Naive B cell (primary cell): ENCODE results near the gene COL5A1. TPM values are rescaled to one million over a fixed set of nuclear protein-coding genes. Genes with fewer than 3 reads are reported as not detected.

Source experiments
- ATAC-seq, 2 donors: fragments of 150-1000 bp; cut with Tn5 transposase; 2 replicates each; pipeline ENCODE4 v1.10.0; 2021; ENCODE audit warnings: low read depth in 2 of 2, mild to moderate bottlenecking in 2 of 2, moderate library complexity in 2 of 2
- DNase-seq: peaks from one replicate; pipeline ENCODE4 v3.0.0; 2022
- H3K27ac Mint-ChIP-seq, 6 donors: one replicate each; pipeline ENCODE4 v1.8.0; 2020 to 2022; ENCODE audit warnings: mild to moderate bottlenecking in 6 of 6, mixed read lengths in 6 of 6, moderate library complexity in 5 of 6, inconsistent platforms in 2 of 6
- H3K27me3 Mint-ChIP-seq, 3 donors: one replicate each; pipeline ENCODE4 v1.8.0; 2021 to 2022; ENCODE audit warnings: mixed read lengths in 3 of 3, mild to moderate bottlenecking in 1 of 3
- H3K36me3 Mint-ChIP-seq, 2 donors: one replicate each; pipeline ENCODE4 v1.8.0; 2020 to 2022; ENCODE audit warnings: mixed read lengths in 2 of 2, inconsistent platforms in 1 of 2, mild to moderate bottlenecking in 1 of 2
- H3K4me1 Mint-ChIP-seq, 3 donors: one replicate each; pipeline ENCODE4 v1.8.0; 2020 to 2022; ENCODE audit warnings: mixed read lengths in 3 of 3, inconsistent platforms in 1 of 3, mild to moderate bottlenecking in 1 of 3, moderate library complexity in 1 of 3
- H3K4me3 Mint-ChIP-seq, 8 donors: one replicate each; pipeline ENCODE4 v1.8.0; 2020 to 2022; ENCODE audit warnings: mild to moderate bottlenecking in 8 of 8, mixed read lengths in 8 of 8, moderate library complexity in 8 of 8, inconsistent platforms in 2 of 8
- H3K9me3 Mint-ChIP-seq, 7 donors: one replicate each; pipeline ENCODE4 v1.8.0; 2020 to 2022; ENCODE audit warnings: mixed read lengths in 7 of 7, mild to moderate bottlenecking in 5 of 7, inconsistent platforms in 2 of 7, moderate library complexity in 1 of 7
- polyA plus RNA-seq, 6 donors: library from polyadenylated mRNA; unstranded; fragments of 300-500 nt; fragmentation: Illumina TruSeq; gene quantifications; one replicate each; pipeline ENCODE4 v1.2.3, GENCODE V29; 2021; ENCODE audit warnings: low read depth in 6 of 6

COL5A1 gene
- polyA plus RNA-seq, 6 donors from 2014 or later: not detected

DNA sequence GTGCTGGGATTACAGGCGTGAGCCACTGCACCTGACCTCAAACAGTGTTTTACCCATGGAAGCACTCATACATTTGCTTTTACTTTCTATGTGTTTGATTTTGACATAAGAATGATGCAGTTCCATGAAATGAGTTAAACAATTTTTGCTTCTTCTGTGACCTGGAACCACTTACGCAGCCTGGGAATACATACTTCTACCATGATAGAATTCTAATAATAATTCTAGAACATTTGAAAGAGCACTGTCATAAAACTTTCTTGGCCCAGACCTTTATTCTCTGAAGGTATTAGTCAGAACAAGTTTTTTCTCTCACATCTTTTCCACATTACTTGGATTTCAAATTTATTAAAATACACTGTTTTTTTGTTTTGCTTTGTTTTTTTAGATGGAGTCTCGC, 25.3 kb upstream of the COL5A1 start:
- no peak overlapping the region for H3K4me3 Mint-ChIP-seq
- DNase-seq (no peak), ATAC-seq (no peak)
- H3K9me3 Mint-ChIP-seq: peaks cover 7 to 35% (median 22%) of the 10 kb centered on the region in 7 donors
- peaks cover 8 to 10% (median 9%) of the 10 kb centered on the region in 3 donors for H3K27me3 Mint-ChIP-seq
- peaks cover 9 to 11% of the 10 kb centered on the region in 2 donors for H3K36me3 Mint-ChIP-seq
- H3K27ac Mint-ChIP-seq: peak overlapping the region in 1 of 6 donors; percentile 57
- no peaks in the 10 kb centered on the region for H3K4me1 Mint-ChIP-seq

DNA sequence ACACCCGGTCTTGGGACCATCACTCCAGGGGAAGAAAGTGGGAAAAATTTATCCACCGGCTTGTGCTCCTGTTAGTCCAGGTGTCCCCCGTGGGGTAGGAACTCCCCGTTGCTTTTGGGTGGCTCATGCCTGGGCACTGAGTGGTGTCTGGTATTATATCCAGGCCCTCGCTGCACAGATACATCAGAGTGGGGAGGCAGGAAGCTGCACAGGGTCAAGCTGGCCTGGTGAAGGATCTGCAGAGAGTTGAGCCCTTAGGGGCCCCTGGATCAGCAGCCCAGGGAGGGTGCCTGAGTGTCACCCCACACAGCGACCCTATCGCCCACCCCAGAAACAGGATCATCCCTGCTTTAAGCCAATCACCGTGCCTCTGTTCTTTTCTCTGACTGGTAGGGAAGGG, 24.4 kb upstream of the COL5A1 start:
- Mint-ChIP-seq H3K27ac (no peak overlapping the region), H3K9me3 (peaks cover 2 to 29% (median 17%) of the 10 kb centered on the region in 7 donors), H3K27me3 (peaks cover 9 to 19% (median 16%) of the 10 kb centered on the region in 3 donors), H3K36me3 (peaks cover 4 to 5% of the 10 kb centered on the region in 2 donors), H3K4me3 (no peak overlapping the region), H3K4me1 (no peaks in the 10 kb centered on the region)
- ATAC-seq (no peak), DNase-seq (no peak)

DNA sequence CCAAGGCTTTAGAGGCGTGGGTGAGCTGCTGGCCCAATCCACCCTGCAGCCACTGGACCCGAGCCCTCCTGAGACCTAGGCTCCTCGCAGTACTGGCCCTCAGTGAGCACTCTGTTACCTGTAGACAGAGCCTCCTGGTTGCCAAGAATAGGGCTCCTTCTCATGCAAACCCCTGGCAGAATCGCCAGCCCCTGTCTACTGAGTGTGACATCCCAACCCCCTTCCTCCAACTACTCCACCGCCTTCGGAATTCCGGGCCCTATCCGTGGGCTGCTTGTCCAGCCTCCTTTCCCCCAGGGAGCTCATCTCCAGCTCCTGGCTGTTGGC, 23.8 kb upstream of the COL5A1 start:
- no peaks in the 10 kb centered on the region for H3K4me1 Mint-ChIP-seq
- no peak for ATAC-seq
- H3K27ac Mint-ChIP-seq: no peak overlapping the region
- peaks cover 9 to 25% (median 21%) of the 10 kb centered on the region in 3 donors for H3K27me3 Mint-ChIP-seq
- no peak for DNase-seq
- peaks cover 0 to 24% (median 11%) of the 10 kb centered on the region in 7 donors for H3K9me3 Mint-ChIP-seq
- peaks cover 0 to 2% of the 10 kb centered on the region in 2 donors for H3K36me3 Mint-ChIP-seq
- H3K4me3 Mint-ChIP-seq: peak overlapping the region in 1 of 8 donors; percentile 29

DNA sequence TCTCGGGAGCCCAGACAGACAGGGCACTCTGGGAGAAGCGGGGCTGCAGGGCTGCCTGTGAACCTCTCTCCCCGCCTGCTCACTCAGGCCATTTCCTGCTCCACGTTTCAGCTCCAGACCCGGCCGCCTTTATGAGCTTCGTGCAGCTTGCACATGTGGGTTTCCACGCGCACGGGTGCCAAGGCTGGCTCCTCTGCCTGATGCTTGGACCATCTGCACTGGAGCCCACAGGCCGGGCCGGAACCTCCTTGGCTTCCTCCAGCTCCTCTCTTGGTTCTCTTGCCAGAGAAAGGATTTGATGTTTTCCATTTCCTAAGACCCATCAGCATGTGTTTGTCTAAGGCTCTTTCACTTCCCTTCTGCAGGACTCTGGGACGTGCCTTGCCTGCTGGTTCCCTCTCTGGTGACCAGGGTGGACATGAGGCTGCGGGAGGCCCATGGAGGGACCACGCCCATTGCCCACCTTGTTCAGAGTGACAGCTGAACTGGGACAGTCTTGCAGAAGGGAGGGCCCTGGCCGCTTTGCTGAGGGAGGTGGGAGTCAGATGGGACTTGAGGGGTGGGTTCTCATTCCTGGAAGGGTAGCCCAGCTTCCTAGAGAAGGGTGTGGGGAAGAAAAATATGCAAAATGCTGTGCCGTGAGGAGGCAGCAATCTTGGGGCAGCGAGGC, 23.3 kb upstream of the COL5A1 start:
- H3K27me3 Mint-ChIP-seq: peaks cover 9 to 27% (median 25%) of the 10 kb centered on the region in 3 donors
- no peak overlapping the region for H3K4me3 Mint-ChIP-seq
- no peaks in the 10 kb centered on the region for H3K36me3 Mint-ChIP-seq
- H3K27ac Mint-ChIP-seq: no peak overlapping the region
- ATAC-seq (no peak), DNase-seq (no peak)
- H3K9me3 Mint-ChIP-seq: peaks cover 0 to 21% (median 8%) of the 10 kb centered on the region in 7 donors
- H3K4me1 Mint-ChIP-seq: no peaks in the 10 kb centered on the region

DNA sequence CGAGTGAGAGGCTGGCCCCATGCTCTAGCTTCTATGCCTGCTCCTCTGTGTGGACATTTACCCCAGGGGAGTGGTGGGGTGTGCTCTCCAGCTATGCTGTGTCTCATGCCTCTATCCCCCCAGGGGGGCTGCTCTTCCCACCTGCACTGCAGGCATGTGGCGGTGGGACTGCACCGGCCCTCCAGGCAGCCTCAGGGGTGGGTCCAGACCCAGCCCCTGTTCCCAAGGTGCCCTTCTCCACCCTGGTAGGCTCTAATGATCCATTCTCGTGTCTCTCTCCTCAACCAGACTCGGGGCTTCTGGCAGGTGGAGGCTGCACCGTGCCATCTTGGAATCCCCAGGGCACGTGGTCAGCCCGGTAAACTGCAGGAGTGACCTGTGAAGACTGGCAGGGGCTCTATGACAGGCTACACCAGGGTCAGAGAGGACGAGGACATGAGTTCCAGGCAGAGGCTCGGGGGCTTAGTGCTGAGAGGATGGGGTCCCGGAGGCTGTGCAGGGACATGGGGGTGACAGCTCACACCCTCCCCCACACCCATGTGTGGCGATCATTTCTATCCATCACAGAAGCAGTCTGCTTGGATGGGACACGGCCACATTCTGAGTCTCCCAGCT, 22.7 kb upstream of the COL5A1 start:
- no peak overlapping the region for H3K4me3 Mint-ChIP-seq
- H3K36me3 Mint-ChIP-seq: no peaks in the 10 kb centered on the region
- H3K27me3 Mint-ChIP-seq: peaks cover 7 to 27% (median 25%) of the 10 kb centered on the region in 3 donors
- no peak overlapping the region for H3K27ac Mint-ChIP-seq
- DNase-seq: no peak
- H3K4me1 Mint-ChIP-seq: no peaks in the 10 kb centered on the region
- H3K9me3 Mint-ChIP-seq: peaks cover 0 to 14% (median 4%) of the 10 kb centered on the region in 7 donors
- no peak for ATAC-seq

DNA sequence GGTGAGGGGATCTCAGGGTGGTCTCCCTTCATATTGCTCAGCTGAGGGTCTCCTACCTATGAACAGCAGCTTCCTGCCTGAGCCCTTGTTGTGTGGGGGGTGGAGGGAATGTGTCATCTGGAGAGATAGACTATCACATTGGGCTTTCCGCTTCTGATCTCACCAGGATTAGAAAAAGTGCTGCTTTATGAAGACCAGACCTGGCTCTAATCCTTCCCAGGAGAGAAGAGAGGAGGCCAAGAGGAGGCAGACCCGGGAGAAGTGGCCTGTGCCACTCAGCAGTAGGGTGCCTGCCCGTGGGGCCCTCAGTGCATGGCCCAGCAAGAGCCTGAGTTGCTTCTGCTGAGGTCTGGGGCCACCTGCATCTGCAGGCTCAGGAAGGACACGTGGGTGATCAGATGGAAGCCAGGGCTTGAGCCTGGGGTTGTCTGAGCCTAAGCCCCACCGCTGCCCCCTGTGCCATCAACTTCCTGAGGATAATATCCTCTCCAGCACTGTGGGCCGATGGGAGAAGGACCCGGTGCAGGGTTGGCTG, 22.1 kb upstream of the COL5A1 start:
- ATAC-seq (no peak), DNase-seq (no peak)
- Mint-ChIP-seq H3K9me3 (peaks cover 0 to 9% (median 1%) of the 10 kb centered on the region in 7 donors), H3K27me3 (peaks cover 5 to 27% (median 25%) of the 10 kb centered on the region in 3 donors), H3K36me3 (no peaks in the 10 kb centered on the region), H3K4me1 (no peaks in the 10 kb centered on the region), H3K4me3 (no peak overlapping the region), H3K27ac (no peak overlapping the region)

DNA sequence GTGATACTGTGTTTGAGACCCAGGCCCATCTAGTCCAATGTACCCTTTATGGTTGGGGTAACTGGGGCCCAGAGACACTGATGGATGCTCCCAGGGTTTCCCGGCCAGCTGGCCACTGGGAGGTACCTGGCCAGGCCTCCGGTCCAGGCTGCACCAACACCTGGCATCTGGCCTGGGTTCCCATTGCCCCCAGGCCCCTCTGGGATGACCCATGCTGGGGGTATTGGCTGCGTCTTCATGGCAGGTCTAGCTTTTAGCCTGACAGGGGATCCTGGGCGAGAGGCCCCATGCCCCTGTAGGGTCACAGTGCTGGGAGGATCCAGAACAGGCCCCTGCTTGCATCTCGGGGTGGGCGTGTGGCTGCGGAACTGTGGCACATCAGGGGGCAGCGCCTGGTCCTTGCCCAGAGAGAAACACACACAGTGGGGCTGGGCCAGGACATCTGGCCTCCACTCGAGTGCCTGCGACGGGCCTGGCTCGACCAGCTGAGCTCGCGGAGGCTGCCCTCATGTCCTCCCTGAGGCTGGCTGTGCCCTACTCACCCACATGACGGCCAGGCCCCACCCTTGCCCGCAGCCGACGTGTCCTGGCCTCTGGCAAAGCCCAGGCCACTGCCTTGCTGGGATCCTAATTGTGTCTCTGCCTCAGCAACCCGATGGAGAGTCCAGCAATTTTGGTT, 21.5 kb upstream of the COL5A1 start:
- H3K4me3 Mint-ChIP-seq: no peak overlapping the region
- no peaks in the 10 kb centered on the region for H3K36me3 Mint-ChIP-seq
- no peak for DNase-seq
- peaks cover 5 to 33% (median 25%) of the 10 kb centered on the region in 3 donors for H3K27me3 Mint-ChIP-seq
- no peaks in the 10 kb centered on the region for H3K4me1 Mint-ChIP-seq
- H3K27ac Mint-ChIP-seq: no peak overlapping the region
- ATAC-seq: no peak
- peaks cover 0 to 4% (median 0%) of the 10 kb centered on the region in 7 donors for H3K9me3 Mint-ChIP-seq

DNA sequence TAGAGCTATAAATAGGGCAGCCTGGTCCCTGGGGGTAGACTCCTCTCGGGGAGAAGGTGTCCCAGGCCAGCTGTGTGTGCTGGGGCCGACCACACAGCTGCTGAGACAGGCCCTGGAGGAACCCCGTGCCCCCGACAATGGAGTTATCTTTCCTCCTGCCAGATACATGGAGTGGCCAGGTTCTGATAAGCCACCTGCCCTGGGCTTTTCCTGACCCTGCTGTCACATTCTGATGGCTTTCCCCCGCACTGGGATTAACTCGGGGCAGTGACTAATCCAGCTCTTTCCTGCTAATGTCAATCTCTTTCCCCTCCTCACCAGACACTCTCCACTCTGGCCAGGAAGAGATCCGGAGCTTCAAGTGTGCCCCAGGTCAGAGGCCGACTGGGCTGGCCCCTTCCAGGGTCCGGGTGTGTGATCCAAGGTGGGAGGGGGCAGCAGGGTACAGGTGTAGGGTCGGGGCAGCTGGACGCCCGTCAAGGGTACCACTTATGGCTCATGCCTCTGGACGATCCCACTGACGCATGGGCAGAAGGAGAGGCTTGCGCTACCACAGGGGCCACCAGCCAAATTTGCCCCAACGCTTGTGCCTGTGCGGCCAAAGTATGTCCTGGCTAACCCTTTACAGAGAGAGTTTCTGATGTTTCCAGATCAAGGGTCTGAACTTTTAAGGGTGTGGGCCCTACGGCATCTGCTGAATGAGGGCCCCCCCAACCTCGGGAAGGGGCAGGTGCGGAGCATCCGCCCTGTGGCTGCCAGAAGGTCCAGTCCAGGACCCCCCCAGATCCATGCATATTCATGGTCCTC, 20.6 kb upstream of the COL5A1 start:
- Mint-ChIP-seq H3K9me3 (no peaks in the 10 kb centered on the region), H3K4me3 (no peak overlapping the region), H3K27ac (no peak overlapping the region), H3K36me3 (no peaks in the 10 kb centered on the region), H3K27me3 (peaks cover 4 to 33% (median 25%) of the 10 kb centered on the region in 3 donors), H3K4me1 (no peaks in the 10 kb centered on the region)
- DNase-seq (no peak), ATAC-seq (no peak)

DNA sequence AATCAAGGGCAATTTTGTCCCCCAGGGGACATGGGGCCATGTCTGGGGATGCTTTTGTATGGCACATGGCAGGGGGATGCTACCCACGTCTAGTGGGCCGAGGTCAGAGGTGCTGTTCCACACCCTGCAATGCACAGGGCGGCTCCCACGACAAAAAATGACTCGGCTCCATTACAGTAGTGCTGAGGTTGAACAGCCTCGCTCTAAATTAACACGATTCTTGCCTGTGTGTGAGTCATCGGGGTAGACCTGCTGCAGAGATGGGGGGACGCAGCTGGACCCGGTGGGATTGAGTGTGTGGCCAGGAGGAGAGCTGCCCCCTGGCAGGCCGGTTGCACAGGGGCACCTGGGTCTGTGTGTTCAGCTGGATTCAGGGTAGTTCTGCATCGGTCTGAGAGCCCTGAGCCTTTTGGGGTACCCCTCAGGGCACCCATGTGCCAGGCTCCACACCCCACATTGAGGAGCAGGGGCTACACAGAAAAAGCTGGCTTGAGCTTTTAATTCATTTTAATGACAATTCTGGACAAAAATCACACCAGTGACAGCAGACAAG, 20.0 kb upstream of the COL5A1 start:
- ATAC-seq (no peak), DNase-seq (no peak)
- no peaks in the 10 kb centered on the region for H3K36me3 Mint-ChIP-seq

DNA sequence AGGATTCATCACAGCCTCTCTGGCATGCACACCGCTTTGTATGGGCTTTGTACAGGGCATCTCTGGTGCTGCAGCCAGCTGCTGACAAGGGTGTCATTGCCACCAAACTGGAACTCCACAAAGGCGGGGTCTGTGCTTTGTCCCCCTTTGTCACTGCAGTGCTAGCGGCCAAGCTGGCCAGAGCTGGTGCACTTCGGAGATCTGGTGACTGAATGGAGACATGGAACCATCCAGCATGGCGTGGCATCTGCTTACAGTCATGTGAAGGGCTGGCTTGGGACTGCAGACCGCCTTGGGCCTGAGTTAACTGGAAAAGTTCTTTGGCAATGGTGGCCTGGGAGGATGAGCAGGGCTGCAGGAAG, 18.7 kb upstream of the COL5A1 start:
- Mint-ChIP-seq H3K27me3 (peaks cover 4 to 29% (median 25%) of the 10 kb centered on the region in 3 donors), H3K9me3 (no peaks in the 10 kb centered on the region), H3K36me3 (no peaks in the 10 kb centered on the region), H3K4me3 (no peak overlapping the region), H3K27ac (no peak overlapping the region), H3K4me1 (no peaks in the 10 kb centered on the region)
- DNase-seq: no peak
- no peak for ATAC-seq

More for the DNA sequence above, 20.0 kb upstream of the COL5A1 start:
- no peak overlapping the region for H3K4me3 Mint-ChIP-seq
- peaks cover 4 to 29% (median 25%) of the 10 kb centered on the region in 3 donors for H3K27me3 Mint-ChIP-seq
- no peak overlapping the region for H3K27ac Mint-ChIP-seq
- no peaks in the 10 kb centered on the region for H3K9me3 Mint-ChIP-seq
- H3K4me1 Mint-ChIP-seq: no peaks in the 10 kb centered on the region

DNA sequence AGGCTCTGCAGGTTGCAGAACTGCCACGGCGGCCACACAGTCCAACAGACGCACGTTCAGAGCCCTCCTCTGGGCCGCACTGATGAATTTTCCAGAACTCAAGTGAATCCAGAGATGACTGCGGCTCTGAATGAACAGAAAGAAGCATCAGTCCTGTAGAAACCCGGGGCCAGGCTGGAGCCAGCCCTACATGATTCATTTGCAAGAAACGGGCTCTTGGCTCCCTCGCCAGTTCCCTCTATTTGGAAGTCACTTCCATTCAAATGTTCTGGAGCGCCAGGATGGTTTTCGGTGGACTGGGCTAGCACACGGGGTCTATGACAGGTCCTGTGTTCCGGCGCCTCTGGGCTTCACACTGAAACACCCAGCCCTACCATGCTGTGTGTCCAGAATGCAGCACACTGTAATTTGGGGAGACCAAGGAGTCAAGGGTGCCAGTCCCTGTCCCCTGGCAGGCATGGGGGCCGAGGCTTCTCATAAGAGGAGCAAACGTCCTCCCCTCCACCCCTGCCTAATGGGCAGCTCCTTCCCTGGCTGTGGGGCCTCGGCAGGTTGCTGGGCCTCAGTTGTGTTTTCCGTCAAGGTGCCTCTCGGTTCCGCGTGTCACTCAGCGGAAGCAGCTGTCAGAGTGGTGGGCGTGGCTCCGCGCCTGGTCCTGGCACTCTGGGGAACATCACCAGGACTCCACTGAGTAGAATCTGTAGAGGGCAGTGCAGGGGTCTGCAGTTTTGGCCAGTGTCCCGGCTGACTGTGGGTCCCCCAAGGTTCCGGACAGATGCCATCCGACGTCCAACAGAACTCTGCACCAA, 18.1 kb upstream of the COL5A1 start:
- H3K4me3 Mint-ChIP-seq: no peak overlapping the region
- H3K27ac Mint-ChIP-seq: no peak overlapping the region
- peaks cover 4 to 29% (median 19%) of the 10 kb centered on the region in 3 donors for H3K27me3 Mint-ChIP-seq
- H3K36me3 Mint-ChIP-seq: no peaks in the 10 kb centered on the region
- no peak for DNase-seq
- ATAC-seq: no peak
- no peaks in the 10 kb centered on the region for H3K9me3 Mint-ChIP-seq
- no peaks in the 10 kb centered on the region for H3K4me1 Mint-ChIP-seq

DNA sequence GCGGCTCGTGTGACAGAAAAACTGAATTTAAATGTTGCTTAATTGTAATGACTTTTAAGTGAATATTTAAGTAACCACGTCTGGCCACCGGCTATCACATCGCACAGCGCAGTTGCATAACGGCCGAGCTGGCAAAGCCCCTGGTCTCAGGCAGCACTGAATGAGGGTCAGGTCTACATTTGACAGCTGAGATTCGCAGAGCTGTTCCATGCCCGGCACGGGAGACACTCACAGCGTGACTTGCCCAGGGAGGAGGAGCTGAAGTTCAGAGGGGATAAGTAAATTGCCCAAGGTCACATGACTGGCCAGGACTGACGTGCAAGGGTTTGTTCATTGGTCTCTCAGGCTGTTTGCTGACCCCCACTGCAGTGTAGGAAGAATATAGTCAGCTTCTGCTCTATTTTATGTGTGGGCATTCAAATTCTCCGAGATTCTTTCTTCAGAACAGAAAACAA, 17.4 kb upstream of the COL5A1 start:
- Mint-ChIP-seq H3K27me3 (peaks cover 4 to 29% (median 16%) of the 10 kb centered on the region in 3 donors), H3K36me3 (no peaks in the 10 kb centered on the region), H3K4me1 (no peaks in the 10 kb centered on the region), H3K9me3 (no peaks in the 10 kb centered on the region), H3K27ac (no peak overlapping the region), H3K4me3 (no peak overlapping the region)
- DNase-seq: no peak
- no peak for ATAC-seq
